ENCODE measurements around the gene MFRP. TPM values are rescaled to one million over a fixed set of nuclear protein-coding genes. Genes with fewer than 3 reads are reported as not detected.

MFRP gene
- total RNA-seq, 2 donors from 2014 or later = not detected

GRCh38 chr11:119307219-119307618 is 39.3 kb downstream of the MFRP start:
- no peaks in the 10 kb centered on the region for H3K36me3 ChIP-seq
- intact Hi-C loops (cut with DNase I) = no loop called here
- DNase-seq (ENCODE audit: low spot score) = no peak
- H3K4me1 ChIP-seq (replicated peaks) = no peaks in the 10 kb centered on the region
- TF ChIP-seq, protein P1, sequence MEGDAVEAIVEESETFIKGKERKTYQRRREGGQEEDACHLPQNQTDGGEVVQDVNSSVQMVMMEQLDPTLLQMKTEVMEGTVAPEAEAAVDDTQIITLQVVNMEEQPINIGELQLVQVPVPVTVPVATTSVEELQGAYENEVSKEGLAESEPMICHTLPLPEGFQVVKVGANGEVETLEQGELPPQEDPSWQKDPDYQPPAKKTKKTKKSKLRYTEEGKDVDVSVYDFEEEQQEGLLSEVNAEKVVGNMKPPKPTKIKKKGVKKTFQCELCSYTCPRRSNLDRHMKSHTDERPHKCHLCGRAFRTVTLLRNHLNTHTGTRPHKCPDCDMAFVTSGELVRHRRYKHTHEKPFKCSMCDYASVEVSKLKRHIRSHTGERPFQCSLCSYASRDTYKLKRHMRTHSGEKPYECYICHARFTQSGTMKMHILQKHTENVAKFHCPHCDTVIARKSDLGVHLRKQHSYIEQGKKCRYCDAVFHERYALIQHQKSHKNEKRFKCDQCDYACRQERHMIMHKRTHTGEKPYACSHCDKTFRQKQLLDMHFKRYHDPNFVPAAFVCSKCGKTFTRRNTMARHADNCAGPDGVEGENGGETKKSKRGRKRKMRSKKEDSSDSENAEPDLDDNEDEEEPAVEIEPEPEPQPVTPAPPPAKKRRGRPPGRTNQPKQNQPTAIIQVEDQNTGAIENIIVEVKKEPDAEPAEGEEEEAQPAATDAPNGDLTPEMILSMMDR (IDR thresholded peaks at IDR 0.05) = no peak
- TF ChIP-seq POLR2AphosphoS5 (IDR thresholded peaks at IDR 0.05) (no peak), POLR2A (IDR thresholded peaks at IDR 0.05) (no peak)
- no peaks in the 10 kb centered on the region for H3K27me3 ChIP-seq (replicated peaks; ENCODE audit: insufficient read depth)
- H3K27ac ChIP-seq = peak overlapping the region; percentile 13 to 15
- no peaks in the 10 kb centered on the region for H3K9me3 ChIP-seq
- H3K4me3 ChIP-seq = no peak overlapping the region
- WGBS = 50% methylated on average over 1 of the region's 1 CpG

DNA sequence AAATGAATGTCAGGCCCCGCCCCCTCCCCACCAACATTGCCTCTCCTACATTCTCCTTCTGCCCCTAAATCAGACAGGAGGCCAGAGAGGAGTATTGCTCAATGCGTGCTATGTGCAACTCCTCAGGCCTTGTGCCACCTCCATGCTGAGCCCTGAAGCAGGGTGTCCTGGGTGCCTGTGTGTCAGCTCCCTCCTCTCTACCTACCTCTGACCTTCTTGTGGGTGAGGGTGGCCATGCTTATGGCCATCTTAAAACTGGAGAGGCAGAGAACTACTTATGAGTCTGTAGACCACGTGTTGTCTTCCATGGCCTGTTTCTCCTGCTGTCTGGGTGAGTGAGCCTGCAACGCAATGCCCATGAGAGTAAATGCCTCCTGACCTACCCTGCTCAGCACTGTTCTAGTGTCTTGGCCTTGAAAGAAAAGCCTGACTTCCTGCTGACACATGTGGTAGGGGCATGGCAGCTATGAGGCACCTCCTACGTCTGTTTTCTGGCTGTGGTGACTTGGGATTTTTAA is 40.1 kb downstream of the MFRP start:
- WGBS = 75% methylated on average over 5 of the region's 5 CpGs
- peak overlapping the region in 1 of 2 donors; percentile 5 for H3K27ac ChIP-seq
- H3K27me3 ChIP-seq (replicated peaks; ENCODE audit: insufficient read depth) = no peaks in the 10 kb centered on the region
- no peaks in the 10 kb centered on the region for H3K4me1 ChIP-seq (replicated peaks)
- no peaks in the 10 kb centered on the region for H3K9me3 ChIP-seq
- no peak overlapping the region for H3K4me3 ChIP-seq
- intact Hi-C loops (cut with DNase I) = no loop called here
- no peaks in the 10 kb centered on the region for H3K36me3 ChIP-seq
- no peak for DNase-seq (ENCODE audit: low spot score)
- TF ChIP-seq, protein P1 (IDR thresholded peaks at IDR 0.05) = no peak
- peak; percentile 30 for TF ChIP-seq POLR2AphosphoS5 (IDR thresholded peaks at IDR 0.05)

GRCh38 chr11:119305556-119306372 is 40.7 kb downstream of the MFRP start:
- no peak for DNase-seq (ENCODE audit: low spot score)
- peak overlapping the region in 1 of 2 donors; percentile 5 for H3K27ac ChIP-seq
- no peak overlapping the region for H3K4me3 ChIP-seq
- intact Hi-C loops (cut with DNase I) = no loop called here
- no peaks in the 10 kb centered on the region for H3K9me3 ChIP-seq
- no peaks in the 10 kb centered on the region for H3K4me1 ChIP-seq (replicated peaks)
- no peaks in the 10 kb centered on the region for H3K36me3 ChIP-seq
- no peak for TF ChIP-seq POLR2AphosphoS5 (IDR thresholded peaks at IDR 0.05)
- TF ChIP-seq, protein P1 (IDR thresholded peaks at IDR 0.05) = no peak
- TF ChIP-seq POLR2A (IDR thresholded peaks at IDR 0.05) = no peak
- WGBS = 79% methylated on average over 7 of the region's 7 CpGs
- H3K27me3 ChIP-seq (replicated peaks; ENCODE audit: insufficient read depth) = no peaks in the 10 kb centered on the region

DNA sequence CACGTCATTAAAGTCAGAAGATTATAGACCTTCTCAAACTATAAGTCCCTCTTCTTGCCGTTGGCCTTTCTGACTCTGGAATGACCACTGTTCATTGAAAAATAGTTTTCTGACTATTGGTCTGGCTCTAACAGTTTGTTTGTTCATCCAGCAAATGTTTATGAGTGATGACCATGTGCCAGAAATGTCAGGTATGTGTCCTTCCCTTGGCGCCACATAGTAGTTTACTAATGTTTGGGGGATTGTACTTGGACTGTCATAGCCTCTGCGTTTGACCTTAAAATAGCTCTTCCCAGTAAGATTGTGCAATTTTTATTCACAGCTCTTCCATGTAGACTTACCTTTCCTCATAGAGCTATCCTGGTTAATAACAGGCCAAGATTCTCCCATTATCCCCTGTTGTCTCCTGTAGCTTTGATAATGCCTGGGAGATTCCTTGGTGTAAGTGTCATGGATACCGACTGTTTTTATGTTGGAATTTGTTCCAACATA is 43.2 kb downstream of the MFRP start:
- H3K9me3 ChIP-seq = no peaks in the 10 kb centered on the region
- WGBS = 83% methylated on average over 5 of the region's 5 CpGs
- TF ChIP-seq, protein P1 (IDR thresholded peaks at IDR 0.05) = no peak
- TF ChIP-seq POLR2A (IDR thresholded peaks at IDR 0.05) (no peak), POLR2AphosphoS5 (IDR thresholded peaks at IDR 0.05) (no peak)
- DNase-seq (ENCODE audit: low spot score) = no peak
- intact Hi-C loops (cut with DNase I) = no loop called here
- H3K27ac ChIP-seq = no peak overlapping the region
- no peaks in the 10 kb centered on the region for H3K4me1 ChIP-seq (replicated peaks)
- no peaks in the 10 kb centered on the region for H3K36me3 ChIP-seq
- no peaks in the 10 kb centered on the region for H3K27me3 ChIP-seq (replicated peaks; ENCODE audit: insufficient read depth)
- no peak overlapping the region for H3K4me3 ChIP-seq
